Skin epidermis (tissue), 12 donors: ENCODE data around the gene STXBP5.
"Not testable (repeated sequence)": the region's sequence is repeated elsewhere in the genome, so short reads cannot be mapped to it uniquely, and the experiment has no call there.

ENCODE experiments used
- H3K27ac ChIP-seq, 21 experiments: fragments of 200-600 bp; sonication (generic) in 11 of 21; one replicate each; pipeline ENCODE4 v1.5.0; 2020; ENCODE audit warnings: mild to moderate bottlenecking in 3 of 21, inconsistent platforms in 2 of 21, moderate library complexity in 2 of 21
- H3K4me3 ChIP-seq, 7 experiments: fragments of 200-600 bp; sonication (generic) in 2 of 7; one replicate each; pipeline ENCODE4 v1.5.0; 2020; ENCODE audit warnings: inconsistent platforms in 2 of 7, mild to moderate bottlenecking in 2 of 7, moderate library complexity in 1 of 7

STXBP5 gene

GRCh38 chr6:147227770-147228320 lies 23.6 kb downstream of the STXBP5 start:
- Histone ChIP-seq H3K27ac (no peak overlapping the region), H3K4me3 (no peak overlapping the region)

GRCh38 chr6:147231589-147231988 lies 27.4 kb downstream of the STXBP5 start:
- Histone ChIP-seq H3K4me3 (no peak overlapping the region), H3K27ac (no peak overlapping the region)

- Histone ChIP-seq H3K27ac (no peak overlapping the region), H3K4me3 (no peak overlapping the region)
Measured at GRCh38 chr6:147234685-147235084, 30.5 kb downstream of the STXBP5 start.

GRCh38 chr6:147238164-147238563 lies 33.9 kb downstream of the STXBP5 start:
- Histone ChIP-seq H3K4me3 (no peak overlapping the region), H3K27ac (no peak overlapping the region)

GRCh38 chr6:147238906-147239305 lies 34.7 kb downstream of the STXBP5 start:
- Histone ChIP-seq H3K27ac (no peak overlapping the region), H3K4me3 (no peak overlapping the region)

- no peak overlapping the region for H3K4me3 ChIP-seq
- H3K27ac ChIP-seq, result no peak overlapping the region
Measured at GRCh38 chr6:147244832-147245231, 40.6 kb downstream of the STXBP5 start.

- H3K27ac ChIP-seq, result no peak overlapping the region
Measured at GRCh38 chr6:147245693-147246092, 41.5 kb downstream of the STXBP5 start.

GRCh38 chr6:147246853-147247635 lies 42.8 kb downstream of the STXBP5 start:
- no peak overlapping the region for H3K4me3 ChIP-seq
- no peak overlapping the region for H3K27ac ChIP-seq

More at GRCh38 chr6:147245693-147246092, 41.5 kb downstream of the STXBP5 start:
- H3K4me3 ChIP-seq, result no peak overlapping the region

GRCh38 chr6:147248859-147249258 lies 44.6 kb downstream of the STXBP5 start:
- Histone ChIP-seq H3K27ac (no peak overlapping the region), H3K4me3 (no peak overlapping the region)

GRCh38 chr6:147251072-147251471 lies 46.9 kb downstream of the STXBP5 start:
- no peak overlapping the region for H3K4me3 ChIP-seq
- no peak overlapping the region for H3K27ac ChIP-seq

- not testable (repeated sequence) for H3K27ac ChIP-seq, H3K4me3 ChIP-seq
Measured at GRCh38 chr6:147254929-147255473, 50.8 kb downstream of the STXBP5 start.

GRCh38 chr6:147255948-147256674 lies 51.9 kb downstream of the STXBP5 start:
- no peak overlapping the region for H3K27ac ChIP-seq

GRCh38 chr6:147257760-147258159 lies 53.5 kb downstream of the STXBP5 start:
- Histone ChIP-seq H3K27ac (no peak overlapping the region), H3K4me3 (no peak overlapping the region)

More at GRCh38 chr6:147255948-147256674, 51.9 kb downstream of the STXBP5 start:
- H3K4me3 ChIP-seq, result no peak overlapping the region

GRCh38 chr6:147260091-147260490 lies 55.9 kb downstream of the STXBP5 start:
- no peak overlapping the region for H3K4me3 ChIP-seq
- no peak overlapping the region for H3K27ac ChIP-seq

- H3K4me3 ChIP-seq, result no peak overlapping the region
- no peak overlapping the region for H3K27ac ChIP-seq
Measured at GRCh38 chr6:147262946-147263345, 58.7 kb downstream of the STXBP5 start.

- H3K4me3 ChIP-seq, result no peak overlapping the region
- H3K27ac ChIP-seq, result no peak overlapping the region
Measured at GRCh38 chr6:147266821-147267220, 62.6 kb downstream of the STXBP5 start.

- no peak overlapping the region for H3K4me3 ChIP-seq
Measured at GRCh38 chr6:147267658-147268057, 63.4 kb downstream of the STXBP5 start.

GRCh38 chr6:147268254-147268653 lies 64.0 kb downstream of the STXBP5 start:
- no peak overlapping the region for H3K4me3 ChIP-seq
- H3K27ac ChIP-seq, result no peak overlapping the region

More at GRCh38 chr6:147267658-147268057, 63.4 kb downstream of the STXBP5 start:
- H3K27ac ChIP-seq, result no peak overlapping the region

- Histone ChIP-seq H3K27ac (no peak overlapping the region), H3K4me3 (no peak overlapping the region)
Measured at GRCh38 chr6:147274012-147274411, 69.8 kb downstream of the STXBP5 start.

- Histone ChIP-seq H3K27ac (no peak overlapping the region), H3K4me3 (no peak overlapping the region)
Measured at GRCh38 chr6:147274776-147275175, 70.6 kb downstream of the STXBP5 start.
